Urinary bladder (tissue), 4 donors: Measurements from ENCODE around the gene GALNT10. TPM values are rescaled to one million over a fixed set of nuclear protein-coding genes. Genes with fewer than 3 reads are reported as not detected.

Experiments
- DNase-seq: peaks from one replicate; pipeline ENCODE4 v3.0.0-alpha.2; 2015; ENCODE audit errors: extremely low spot score
- H3K27ac ChIP-seq: one replicate; pipeline ENCODE4 v1.5.1; 2013; ENCODE audit warnings: low read depth, mild to moderate bottlenecking, moderate library complexity
- H3K36me3 ChIP-seq: one replicate; pipeline ENCODE4 v1.6.1; 2013; ENCODE audit warnings: mild to moderate bottlenecking, moderate library complexity; ENCODE audit not compliant: insufficient read depth
- H3K4me1 ChIP-seq: one replicate; pipeline ENCODE4 v1.6.1; 2013; ENCODE audit warnings: mild to moderate bottlenecking, moderate library complexity; ENCODE audit not compliant: insufficient read depth
- H3K4me3 ChIP-seq: one replicate; pipeline ENCODE4 v1.5.1; 2013; ENCODE audit warnings: low read depth, low read length
- WGBS: extraction: QIAGEN DNeasy Blood & Tissue Kit; methylation state at CpG from one replicate; pipeline ENCODE4 v1.1.7; 2013; 5-methylcytosine and 5-hydroxymethylcytosine counted together
- polyA plus RNA-seq: library from polyadenylated mRNA; stranded (reverse); fragments of 200-250 nt; gene quantifications from one replicate; pipeline ENCODE4 v1.2.3, GENCODE V29; 2013
- total RNA-seq: library from RNA; depleted of rRNA; stranded (reverse); fragments of >200 nt; gene quantifications from one replicate; pipeline ENCODE4 v1.2.3, GENCODE V29; 2014
- donor health status: healthy with polysubstance abuse.
- donor health status: healthy.

Gene GALNT10
- total and polyA plus RNA-seq, 2 donors: 15.7 to 19.4 TPM

- WGBS: 100% methylated on average over 1 of the region's 1 CpG
- no peak overlapping the region for H3K27ac ChIP-seq
Observed at GRCh38 chr5:154318691-154319090, 128.2 kb downstream of the GALNT10 start.

GRCh38 chr5:154319736-154320135 lies 129.2 kb downstream of the GALNT10 start:
- Histone ChIP-seq H3K4me1 (no peaks in the 10 kb centered on the region), H3K27ac (no peak overlapping the region), H3K36me3 (no peaks in the 10 kb centered on the region), H3K4me3 (no peak overlapping the region)
- no peak for DNase-seq
- WGBS: 88% methylated on average over 4 of the region's 4 CpGs

More at GRCh38 chr5:154318691-154319090, 128.2 kb downstream of the GALNT10 start:
- no peaks in the 10 kb centered on the region for H3K4me1 ChIP-seq
- DNase-seq: no peak
- H3K4me3 ChIP-seq: no peak overlapping the region
- no peaks in the 10 kb centered on the region for H3K36me3 ChIP-seq

- no peak for DNase-seq
- WGBS: 66% methylated on average over 6 of the region's 6 CpGs
- no peaks in the 10 kb centered on the region for H3K4me1 ChIP-seq
- no peak overlapping the region for H3K27ac ChIP-seq
- no peak overlapping the region for H3K4me3 ChIP-seq
- no peaks in the 10 kb centered on the region for H3K36me3 ChIP-seq
Observed at GRCh38 chr5:154320224-154321089, 129.9 kb downstream of the GALNT10 start.

- WGBS: 97% methylated on average over 3 of the region's 3 CpGs
- H3K4me1 ChIP-seq: no peaks in the 10 kb centered on the region
Observed at GRCh38 chr5:154321546-154321945, 131.0 kb downstream of the GALNT10 start.

GRCh38 chr5:154324033-154324432 lies 133.5 kb downstream of the GALNT10 start:
- no peak overlapping the region for H3K4me3 ChIP-seq

More at GRCh38 chr5:154321546-154321945, 131.0 kb downstream of the GALNT10 start:
- Histone ChIP-seq H3K36me3 (no peaks in the 10 kb centered on the region), H3K27ac (no peak overlapping the region), H3K4me3 (no peak overlapping the region)
- DNase-seq: no peak

GRCh38 chr5:154325566-154325965 lies 135.0 kb downstream of the GALNT10 start:
- Histone ChIP-seq H3K27ac (no peak overlapping the region), H3K4me3 (no peak overlapping the region), H3K4me1 (no peaks in the 10 kb centered on the region), H3K36me3 (no peaks in the 10 kb centered on the region)
- 93% methylated on average over 1 of the region's 1 CpG for WGBS
- DNase-seq: no peak

More at GRCh38 chr5:154324033-154324432, 133.5 kb downstream of the GALNT10 start:
- Histone ChIP-seq H3K27ac (no peak overlapping the region), H3K4me1 (no peaks in the 10 kb centered on the region), H3K36me3 (no peaks in the 10 kb centered on the region)
- DNase-seq: no peak
- 94% methylated on average over 2 of the region's 2 CpGs for WGBS

- WGBS: 94% methylated on average over 3 of the region's 3 CpGs
- Histone ChIP-seq H3K36me3 (no peaks in the 10 kb centered on the region), H3K4me3 (no peak overlapping the region), H3K27ac (no peak overlapping the region), H3K4me1 (no peaks in the 10 kb centered on the region)
- no peak for DNase-seq
Observed at GRCh38 chr5:154329062-154329461, 138.5 kb downstream of the GALNT10 start.

- DNase-seq: no peak
- H3K4me3 ChIP-seq: no peak overlapping the region
- no peaks in the 10 kb centered on the region for H3K36me3 ChIP-seq
- no peaks in the 10 kb centered on the region for H3K4me1 ChIP-seq
- no peak overlapping the region for H3K27ac ChIP-seq
- 93% methylated on average over 14 of the region's 14 CpGs for WGBS
Observed at GRCh38 chr5:154329519-154330040, 139.0 kb downstream of the GALNT10 start.

GRCh38 chr5:154330097-154330667 lies 139.6 kb downstream of the GALNT10 start:
- 98% methylated on average over 3 of the region's 3 CpGs for WGBS
- Histone ChIP-seq H3K36me3 (no peaks in the 10 kb centered on the region), H3K27ac (no peak overlapping the region), H3K4me1 (no peaks in the 10 kb centered on the region), H3K4me3 (no peak overlapping the region)
- DNase-seq: no peak

GRCh38 chr5:154331232-154331631 lies 140.7 kb downstream of the GALNT10 start:
- Histone ChIP-seq H3K36me3 (no peaks in the 10 kb centered on the region), H3K4me3 (no peak overlapping the region), H3K4me1 (no peaks in the 10 kb centered on the region), H3K27ac (no peak overlapping the region)
- DNase-seq: no peak
- over 99% methylated on average over 2 of the region's 2 CpGs for WGBS

- Histone ChIP-seq H3K4me3 (no peak overlapping the region), H3K36me3 (no peaks in the 10 kb centered on the region), H3K27ac (no peak overlapping the region), H3K4me1 (no peaks in the 10 kb centered on the region)
- DNase-seq: no peak
- 94% methylated on average over 3 of the region's 3 CpGs for WGBS
Observed at GRCh38 chr5:154331924-154332323, 141.4 kb downstream of the GALNT10 start.

GRCh38 chr5:154332451-154332850 lies 141.9 kb downstream of the GALNT10 start:
- no peak overlapping the region for H3K4me3 ChIP-seq
- 96% methylated on average over 6 of the region's 6 CpGs for WGBS
- no peak for DNase-seq
- H3K36me3 ChIP-seq: no peaks in the 10 kb centered on the region
- H3K27ac ChIP-seq: no peak overlapping the region
- H3K4me1 ChIP-seq: no peaks in the 10 kb centered on the region

- Histone ChIP-seq H3K36me3 (no peaks in the 10 kb centered on the region), H3K4me3 (no peak overlapping the region), H3K27ac (no peak overlapping the region), H3K4me1 (no peaks in the 10 kb centered on the region)
- no peak for DNase-seq
- WGBS: 96% methylated on average over 4 of the region's 4 CpGs
Observed at GRCh38 chr5:154333016-154333415, 142.5 kb downstream of the GALNT10 start.
